SU-DHL-6 (cell line): ENCODE data around the gene CMKLR1.

Experiments used
- H2AFZ ChIP-seq: fragments of 200-600 bp; sonication (generic); 2 replicates; pipeline ENCODE4 v1.6.1; 2014; ENCODE audit warnings: low read depth, mild to moderate bottlenecking, moderate library complexity, mixed read lengths, antibody characterized with exemption, low read length; ENCODE audit not compliant: severe bottlenecking
- H3F3A ChIP-seq: fragments of 200-600 bp; shearing (Covaris generic); 2 replicates; pipeline ENCODE4 v1.6.0; 2016; ENCODE audit warnings: antibody characterized with exemption, mild to moderate bottlenecking; ENCODE audit not compliant: insufficient read depth
- H3K27ac ChIP-seq: fragments of 200-600 bp; sonication (generic); 2 replicates; pipeline ENCODE4 v1.5.1; 2016; ENCODE audit warnings: low read depth, mild to moderate bottlenecking, low read length, moderate library complexity, mixed read lengths
- H3K27me3 ChIP-seq: fragments of 200-600 bp; sonication (generic), shearing (Covaris generic); 2 replicates; pipeline ENCODE4 v1.6.0; 2014; ENCODE audit warnings: mild to moderate bottlenecking, low read length
- H3K36me3 ChIP-seq: fragments of 200-600 bp; sonication (generic); 2 replicates; pipeline ENCODE4 v1.6.1; 2014; ENCODE audit warnings: mild to moderate bottlenecking, low read length, mixed read lengths
- H3K4me2 ChIP-seq: fragments of 300-600, 200-600 bp; shearing (Covaris generic), sonication (generic); 2 replicates; pipeline ENCODE4 v1.6.0; 2014; ENCODE audit warnings: low read length, low read depth, mild to moderate bottlenecking; ENCODE audit not compliant: poor library complexity, severe bottlenecking
- H3K4me3 ChIP-seq: fragments of 200-600 bp; sonication (generic); 2 replicates; pipeline ENCODE4 v1.5.1; 2014; ENCODE audit warnings: antibody characterized with exemption, low read length, mild to moderate bottlenecking, mixed read lengths; ENCODE audit not compliant: insufficient read depth, poor library complexity, severe bottlenecking
- H3K79me2 ChIP-seq: fragments of 200-600 bp; sonication (generic); 2 replicates; pipeline ENCODE4 v1.6.1; 2014; ENCODE audit warnings: mild to moderate bottlenecking, low read length, moderate library complexity; ENCODE audit not compliant: insufficient read depth
- H3K9ac ChIP-seq: fragments of 200-600 bp; sonication (generic); 2 replicates; pipeline ENCODE4 v1.7.0; 2014; ENCODE audit warnings: mild to moderate bottlenecking, low read length
- H3K9me2 ChIP-seq: fragments of 200-600 bp; sonication (generic); replicated peaks from 2 replicates; pipeline ENCODE4 v1.6.1; 2014; ENCODE audit warnings: low read length; ENCODE audit not compliant: insufficient read depth
- H3K9me3 ChIP-seq: fragments of 200-600 bp; sonication (generic); 2 replicates; pipeline ENCODE4 v1.6.1; 2014; ENCODE audit warnings: low read length, mixed read lengths; ENCODE audit not compliant: insufficient read depth
- H4K20me1 ChIP-seq: fragments of 200-600 bp; sonication (generic); 2 replicates; pipeline ENCODE4 v1.6.1; 2014; ENCODE audit warnings: low read depth, mild to moderate bottlenecking, antibody characterized with exemption, low read length, moderate library complexity, mixed read lengths
- EZH2phosphoT487 ChIP-seq: fragments of 200-600 bp; sonication (generic), shearing (Covaris generic); conservative IDR thresholded peaks from 2 replicates; pipeline ENCODE4 v1.6.1; 2018; ENCODE audit warnings: mild to moderate bottlenecking, antibody characterized with exemption, low read length, moderate library complexity, mixed read lengths
- TF ChIP-seq, protein P1 (sequence below): fragments of 200-600 bp; sonication (generic); IDR thresholded peaks from one replicate; pipeline ENCODE4 v1.5.1; 2017; ENCODE audit warnings: antibody characterized with exemption, mild to moderate bottlenecking, low read length, moderate library complexity; ENCODE audit not compliant: insufficient read depth, poor library complexity, severe bottlenecking

The CMKLR1 gene

DNA sequence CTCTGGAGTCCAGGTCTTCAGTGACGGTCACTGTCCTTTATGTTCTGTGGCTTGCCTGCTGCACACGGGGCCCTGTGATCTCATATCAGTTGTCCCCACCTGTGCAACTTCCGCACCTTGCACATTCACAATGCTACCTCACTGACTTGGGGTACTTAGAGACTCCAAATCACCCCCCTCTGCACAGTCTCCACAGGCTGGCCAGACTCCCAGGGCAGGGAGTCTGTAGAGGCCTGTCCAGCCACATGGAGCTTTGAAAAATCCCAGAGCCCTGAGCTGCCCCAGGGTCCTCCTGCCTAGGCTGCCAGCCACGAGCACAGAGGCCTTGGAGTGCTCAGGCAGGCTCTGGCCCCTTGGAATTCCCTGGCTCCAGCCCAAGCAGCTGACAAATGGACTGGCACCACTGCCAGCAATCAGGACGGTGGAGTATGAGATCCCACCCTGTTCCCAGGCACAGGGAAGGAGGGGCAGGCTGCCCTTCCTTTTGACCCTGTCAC, 26.4 kb downstream of the CMKLR1 start:
- no peak overlapping the region for H3K4me3 ChIP-seq
- H3K27ac ChIP-seq, result no peak overlapping the region
- no peaks in the 10 kb centered on the region for H3K9me3 ChIP-seq
- no peaks in the 10 kb centered on the region for H3F3A ChIP-seq
- no peak overlapping the region for H3K4me2 ChIP-seq
- no peaks in the 10 kb centered on the region for H3K36me3 ChIP-seq
- no peaks in the 10 kb centered on the region for H3K9me2 ChIP-seq
- no peak overlapping the region for H3K9ac ChIP-seq
- TF ChIP-seq EZH2phosphoT487, result no peak
- TF ChIP-seq, protein P1, sequence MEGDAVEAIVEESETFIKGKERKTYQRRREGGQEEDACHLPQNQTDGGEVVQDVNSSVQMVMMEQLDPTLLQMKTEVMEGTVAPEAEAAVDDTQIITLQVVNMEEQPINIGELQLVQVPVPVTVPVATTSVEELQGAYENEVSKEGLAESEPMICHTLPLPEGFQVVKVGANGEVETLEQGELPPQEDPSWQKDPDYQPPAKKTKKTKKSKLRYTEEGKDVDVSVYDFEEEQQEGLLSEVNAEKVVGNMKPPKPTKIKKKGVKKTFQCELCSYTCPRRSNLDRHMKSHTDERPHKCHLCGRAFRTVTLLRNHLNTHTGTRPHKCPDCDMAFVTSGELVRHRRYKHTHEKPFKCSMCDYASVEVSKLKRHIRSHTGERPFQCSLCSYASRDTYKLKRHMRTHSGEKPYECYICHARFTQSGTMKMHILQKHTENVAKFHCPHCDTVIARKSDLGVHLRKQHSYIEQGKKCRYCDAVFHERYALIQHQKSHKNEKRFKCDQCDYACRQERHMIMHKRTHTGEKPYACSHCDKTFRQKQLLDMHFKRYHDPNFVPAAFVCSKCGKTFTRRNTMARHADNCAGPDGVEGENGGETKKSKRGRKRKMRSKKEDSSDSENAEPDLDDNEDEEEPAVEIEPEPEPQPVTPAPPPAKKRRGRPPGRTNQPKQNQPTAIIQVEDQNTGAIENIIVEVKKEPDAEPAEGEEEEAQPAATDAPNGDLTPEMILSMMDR, result no peak
- H3K79me2 ChIP-seq, result no peaks in the 10 kb centered on the region
- no peaks in the 10 kb centered on the region for H4K20me1 ChIP-seq
- H2AFZ ChIP-seq, result no peak overlapping the region
- H3K27me3 ChIP-seq, result no peaks in the 10 kb centered on the region

DNA sequence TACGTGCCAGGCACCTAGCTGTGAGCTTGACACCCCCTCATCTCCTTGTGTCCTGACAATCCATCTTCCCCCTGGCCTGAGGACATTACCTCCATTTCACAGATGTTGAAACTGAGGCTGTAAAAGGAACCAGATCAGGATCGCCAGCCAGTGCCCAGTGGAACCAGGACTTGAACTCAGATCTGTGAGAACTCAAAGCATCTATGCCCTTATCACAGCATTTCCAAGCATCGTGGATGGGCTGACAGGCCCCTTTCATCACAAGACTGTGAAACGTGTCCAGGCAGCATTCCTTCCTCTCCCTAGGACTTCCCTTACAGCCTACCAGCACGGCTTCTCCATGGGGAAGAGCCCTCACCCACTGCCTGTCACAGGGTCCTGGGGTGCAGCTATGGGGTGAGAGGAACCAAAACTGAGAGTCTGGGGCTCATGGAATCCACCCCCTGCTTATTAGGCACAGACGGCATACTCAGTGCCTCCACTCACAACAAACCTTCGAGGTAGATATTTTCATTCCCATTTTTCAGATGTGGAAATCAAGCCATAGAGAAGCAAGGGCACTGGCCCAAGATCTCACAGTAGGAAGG, 26.9 kb downstream of the CMKLR1 start:
- H4K20me1 ChIP-seq, result no peaks in the 10 kb centered on the region
- H3K9me3 ChIP-seq, result no peaks in the 10 kb centered on the region
- TF ChIP-seq EZH2phosphoT487, result no peak
- TF ChIP-seq, protein P1, result no peak
- H3K4me3 ChIP-seq, result no peak overlapping the region
- H3K9ac ChIP-seq, result no peak overlapping the region
- H3K4me2 ChIP-seq, result no peak overlapping the region
- no peak overlapping the region for H2AFZ ChIP-seq
- no peaks in the 10 kb centered on the region for H3K36me3 ChIP-seq
- no peaks in the 10 kb centered on the region for H3K9me2 ChIP-seq
- no peaks in the 10 kb centered on the region for H3K27me3 ChIP-seq
- H3F3A ChIP-seq, result no peaks in the 10 kb centered on the region
- H3K27ac ChIP-seq, result no peak overlapping the region
- no peaks in the 10 kb centered on the region for H3K79me2 ChIP-seq

DNA sequence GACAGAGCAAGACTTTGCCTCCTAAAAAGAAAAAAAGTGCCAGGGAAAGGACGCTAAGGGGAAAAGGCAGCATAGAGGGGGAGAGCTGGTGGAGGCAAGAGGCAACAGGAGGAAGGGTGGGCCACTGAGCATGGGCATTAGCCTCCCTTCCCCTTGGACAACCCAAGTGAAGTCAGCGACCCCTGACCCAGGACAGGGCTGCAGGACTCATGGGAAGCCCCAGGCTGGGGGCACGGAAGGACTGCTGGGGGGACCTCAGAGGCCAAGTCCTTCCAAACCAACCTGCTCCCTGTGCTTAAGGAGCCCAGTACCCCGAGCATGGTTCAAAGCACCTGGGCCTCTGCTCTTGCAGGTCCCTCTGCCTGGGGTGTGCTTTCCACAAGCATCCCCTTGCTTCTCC, 27.5 kb downstream of the CMKLR1 start:
- Histone ChIP-seq H3K79me2 (no peaks in the 10 kb centered on the region), H3K36me3 (no peaks in the 10 kb centered on the region), H3K9me3 (no peaks in the 10 kb centered on the region), H3K4me2 (no peak overlapping the region), H3K9ac (no peak overlapping the region), H3K27ac (no peak overlapping the region), H3K9me2 (no peaks in the 10 kb centered on the region), H3K27me3 (no peaks in the 10 kb centered on the region), H4K20me1 (no peaks in the 10 kb centered on the region), H3K4me3 (no peak overlapping the region), H2AFZ (no peak overlapping the region), H3F3A (no peaks in the 10 kb centered on the region)
- TF ChIP-seq EZH2phosphoT487, result no peak
- TF ChIP-seq, protein P1, result no peak
